CD4-positive, alpha-beta T cell treated with Interleukin-15 for 1 hour (primary cell): Measurements from ENCODE around the gene LBX1.
"Not testable (repeated sequence)": the region's sequence is repeated elsewhere in the genome, so short reads cannot be mapped to it uniquely, and the experiment has no call there.

Experiments used
- DNase-seq: peaks from one replicate; pipeline ENCODE4 v3.0.0-alpha.2; 2020

Gene LBX1

DNA sequence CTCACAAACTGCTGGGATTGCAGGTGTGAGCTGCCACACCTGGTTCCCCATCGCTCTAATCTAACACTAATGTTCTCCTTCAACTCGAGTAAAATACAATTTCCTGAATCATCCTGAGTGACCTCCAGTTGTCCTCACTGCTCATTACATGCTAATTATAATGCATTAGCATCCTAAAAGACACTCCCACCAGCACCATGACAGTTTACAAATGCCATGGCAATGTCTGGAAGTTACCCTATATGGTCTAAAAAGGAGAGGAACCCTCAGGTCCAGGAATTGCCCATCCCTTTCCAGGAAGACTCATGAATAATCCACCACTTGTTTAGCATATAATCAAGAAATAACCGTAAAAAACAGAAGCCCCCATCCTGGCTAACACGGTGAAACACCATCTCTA, 26.6 kb downstream of the LBX1 start:
- not testable (repeated sequence) for DNase-seq

DNA sequence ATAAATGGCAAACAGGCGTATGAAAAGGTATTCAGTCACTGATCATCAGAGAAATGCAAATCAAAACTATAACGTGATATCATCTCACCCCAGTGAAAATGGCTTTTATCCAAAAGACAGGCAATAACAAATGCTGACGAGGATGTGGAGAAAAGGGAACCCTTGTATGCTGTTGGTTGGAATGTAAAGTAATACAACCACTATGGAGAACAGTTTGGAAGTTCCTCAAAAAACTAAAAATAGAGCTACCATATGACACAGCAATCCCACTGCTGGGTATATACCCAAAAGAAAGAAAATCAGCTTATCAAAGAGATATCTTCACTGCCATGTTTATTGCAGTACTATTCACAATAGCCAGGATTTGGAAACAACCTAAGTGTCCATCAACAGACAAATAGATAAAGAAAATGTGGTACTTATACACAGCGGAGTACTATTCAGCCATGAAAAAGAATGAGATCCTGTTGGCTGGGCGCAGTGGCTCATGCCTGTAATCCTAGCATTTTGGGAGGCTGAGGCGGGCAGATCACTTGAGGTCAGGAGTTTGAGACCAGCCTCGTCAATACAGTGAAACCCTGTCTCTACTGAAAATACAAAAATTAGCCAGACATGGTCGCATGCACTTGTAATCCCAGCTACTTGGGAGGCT, 30.8 kb downstream of the LBX1 start:
- DNase-seq: not testable (repeated sequence)

DNA sequence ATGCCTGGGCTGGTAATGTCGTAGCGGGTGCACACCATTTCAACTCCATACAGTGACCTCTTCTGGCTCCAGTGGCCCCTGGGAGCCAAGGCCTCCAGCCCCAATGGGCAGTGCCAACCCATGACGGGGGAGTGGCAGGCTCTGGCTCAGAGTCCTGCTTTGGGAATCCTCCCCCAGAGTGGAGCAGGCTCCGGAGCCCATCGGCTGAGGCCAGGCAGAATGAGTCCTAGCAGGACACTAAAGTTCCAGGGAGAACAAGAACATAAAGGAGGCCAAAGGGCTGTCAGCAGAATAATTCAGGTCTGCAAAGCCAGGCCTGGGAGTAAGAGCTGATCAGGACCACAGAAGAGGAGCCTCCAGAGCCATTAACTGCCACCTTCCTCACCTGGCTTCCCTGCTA, 33.3 kb downstream of the LBX1 start:
- no peak for DNase-seq

DNA sequence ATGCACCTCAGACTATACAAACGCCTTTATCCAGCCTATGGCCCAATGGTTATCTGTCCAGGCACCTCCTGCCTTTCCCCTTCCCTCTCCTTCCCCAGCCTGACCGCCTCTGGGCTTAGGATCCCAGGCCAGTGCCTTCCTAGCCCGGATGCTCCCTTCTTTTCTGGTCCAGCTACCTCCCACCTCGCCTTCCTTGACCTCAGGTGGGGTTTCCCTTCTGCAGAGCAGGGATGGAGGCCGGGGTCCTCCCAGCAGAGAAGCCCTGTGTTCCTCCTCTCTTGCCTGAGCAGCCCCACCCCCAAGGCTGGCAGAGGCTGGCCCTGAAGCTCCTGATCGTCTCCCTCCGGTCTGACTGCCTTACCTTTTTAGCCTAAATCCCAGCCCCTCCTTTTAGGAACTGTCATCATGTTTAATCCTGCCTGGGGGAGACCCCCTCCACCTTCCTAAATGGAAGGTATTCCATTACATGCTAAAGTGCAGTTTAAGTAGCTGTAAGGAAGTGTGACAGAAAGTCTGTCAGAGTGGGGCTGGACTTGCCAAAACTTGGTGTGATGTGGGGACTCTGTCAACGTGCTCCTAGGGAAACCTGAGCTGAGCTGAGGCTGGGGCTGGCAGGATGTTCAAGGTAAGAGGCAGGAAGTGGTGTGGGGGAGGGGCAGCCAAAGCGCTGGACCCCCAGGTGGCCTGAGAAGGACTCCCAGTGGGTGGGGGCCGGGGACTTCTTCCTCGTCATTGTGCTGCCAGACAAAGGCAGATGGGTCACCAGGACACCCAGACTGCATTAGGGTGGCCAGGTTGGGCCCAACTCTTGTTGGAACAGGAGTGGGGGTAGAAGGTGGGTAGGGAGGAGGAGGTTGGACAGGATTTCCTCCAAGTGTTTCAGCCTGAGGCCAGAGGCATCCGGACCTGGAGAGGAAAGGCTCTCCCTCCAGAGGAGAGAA, 39.5 kb downstream of the LBX1 start:
- DNase-seq: no peak

- no peak for DNase-seq
Observed at GRCh38 chr10:101188942-101189341, 40.3 kb downstream of the LBX1 start.

DNA sequence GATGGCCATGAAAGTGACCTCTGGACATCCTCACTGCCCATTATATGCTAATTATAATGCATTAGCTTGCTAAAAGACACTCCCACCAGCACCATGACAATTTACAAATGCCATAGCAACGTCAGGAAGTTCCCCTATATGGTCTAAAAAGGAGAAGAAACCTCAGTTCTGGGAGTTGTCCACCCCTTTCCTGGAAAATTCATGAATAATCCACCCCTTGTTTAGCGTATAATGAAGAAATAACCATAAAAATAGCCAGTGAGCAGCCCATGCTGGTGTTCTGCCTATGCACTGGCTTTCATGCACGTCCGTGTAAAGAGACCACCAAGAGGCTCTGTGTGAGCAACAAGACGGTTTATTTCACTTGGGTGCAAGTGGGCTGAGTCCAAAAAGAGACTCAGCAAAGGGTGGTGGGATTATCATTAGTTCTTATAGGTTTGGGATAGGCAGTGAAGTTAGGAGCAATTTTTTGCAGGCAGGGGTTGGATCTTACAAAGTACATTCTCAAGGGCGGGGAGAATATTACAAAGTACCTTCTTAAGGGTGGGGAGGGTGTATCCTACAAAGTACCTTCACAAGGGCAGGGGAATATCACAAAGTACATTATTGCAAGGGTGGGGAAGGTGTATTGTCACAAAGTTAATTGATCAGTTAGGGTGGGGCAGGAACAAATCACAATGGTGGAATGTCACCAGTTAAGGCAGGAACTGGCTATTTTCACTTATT, 45.6 kb downstream of the LBX1 start:
- no peak for DNase-seq

- DNase-seq: no peak
Observed at GRCh38 chr10:101182936-101183335, 46.3 kb downstream of the LBX1 start.
